Stomach (tissue), 4 donors: ENCODE results near the gene PRDM2.

Source experiments
- CTCF ChIP-seq, 7 experiments: fragments of 450-650 bp in 4 of 7; fragments of 200-600 bp in 3 of 7; sonication (generic) in 3 of 7; IDR thresholded peaks; one replicate each; pipeline ENCODE4 v1.5.1; 2016 to 2019; ENCODE audit warnings: antibody characterized with exemption in 7 of 7, control low read depth in 2 of 7, mild to moderate bottlenecking in 1 of 7
- EP300 ChIP-seq: sonication (generic); formaldehyde crosslinking; IDR thresholded peaks from one replicate; pipeline ENCODE4 v1.6.1; 2017; ENCODE audit warnings: antibody characterized with exemption
- POLR2A ChIP-seq, 4 donors: fragments of 450-650 bp; IDR thresholded peaks; one replicate each; pipeline ENCODE4 v1.6.1; 2016; ENCODE audit warnings: antibody characterized with exemption in 4 of 4, control low read depth in 2 of 4, mild to moderate bottlenecking in 1 of 4, moderate library complexity in 1 of 4

- TF ChIP-seq CTCF (IDR thresholded peaks at IDR 0.05) (no peak), POLR2A (IDR thresholded peaks at IDR 0.05) (no peak), EP300 (no peak)
These were observed 32.3 kb upstream of the PRDM2 start for GRCh38 chr1:13667691-13668090.
